Choroid plexus epithelial cell (primary cell): ENCODE results near the gene AIRE.

Experiments used
- DNase-seq: peaks from one replicate; pipeline ENCODE4 v3.0.0-alpha.2; 2010; ENCODE audit warnings: low read depth
- H3K4me3 ChIP-seq: 2 replicates; pipeline ENCODE4 v1.5.1; 2011; ENCODE audit warnings: low read depth, mild to moderate bottlenecking, control low read depth, low read length, moderate library complexity
- TF ChIP-seq, protein P1 (sequence below): conservative IDR thresholded peaks from 2 replicates; pipeline ENCODE4 v1.5.1; 2011; ENCODE audit warnings: low read depth, mild to moderate bottlenecking, control low read depth, inconsistent platforms, low read length, moderate library complexity

Gene AIRE

GRCh38 chr21:44283948-44284347, 1.7 kb upstream of the AIRE start:
- no peak for DNase-seq
- H3K4me3 ChIP-seq = no peak overlapping the region
- TF ChIP-seq, protein P1, sequence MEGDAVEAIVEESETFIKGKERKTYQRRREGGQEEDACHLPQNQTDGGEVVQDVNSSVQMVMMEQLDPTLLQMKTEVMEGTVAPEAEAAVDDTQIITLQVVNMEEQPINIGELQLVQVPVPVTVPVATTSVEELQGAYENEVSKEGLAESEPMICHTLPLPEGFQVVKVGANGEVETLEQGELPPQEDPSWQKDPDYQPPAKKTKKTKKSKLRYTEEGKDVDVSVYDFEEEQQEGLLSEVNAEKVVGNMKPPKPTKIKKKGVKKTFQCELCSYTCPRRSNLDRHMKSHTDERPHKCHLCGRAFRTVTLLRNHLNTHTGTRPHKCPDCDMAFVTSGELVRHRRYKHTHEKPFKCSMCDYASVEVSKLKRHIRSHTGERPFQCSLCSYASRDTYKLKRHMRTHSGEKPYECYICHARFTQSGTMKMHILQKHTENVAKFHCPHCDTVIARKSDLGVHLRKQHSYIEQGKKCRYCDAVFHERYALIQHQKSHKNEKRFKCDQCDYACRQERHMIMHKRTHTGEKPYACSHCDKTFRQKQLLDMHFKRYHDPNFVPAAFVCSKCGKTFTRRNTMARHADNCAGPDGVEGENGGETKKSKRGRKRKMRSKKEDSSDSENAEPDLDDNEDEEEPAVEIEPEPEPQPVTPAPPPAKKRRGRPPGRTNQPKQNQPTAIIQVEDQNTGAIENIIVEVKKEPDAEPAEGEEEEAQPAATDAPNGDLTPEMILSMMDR = no peak

- no peak for DNase-seq
These were observed 525 bp downstream of the AIRE start for GRCh38 chr21:44286086-44286715.

DNA sequence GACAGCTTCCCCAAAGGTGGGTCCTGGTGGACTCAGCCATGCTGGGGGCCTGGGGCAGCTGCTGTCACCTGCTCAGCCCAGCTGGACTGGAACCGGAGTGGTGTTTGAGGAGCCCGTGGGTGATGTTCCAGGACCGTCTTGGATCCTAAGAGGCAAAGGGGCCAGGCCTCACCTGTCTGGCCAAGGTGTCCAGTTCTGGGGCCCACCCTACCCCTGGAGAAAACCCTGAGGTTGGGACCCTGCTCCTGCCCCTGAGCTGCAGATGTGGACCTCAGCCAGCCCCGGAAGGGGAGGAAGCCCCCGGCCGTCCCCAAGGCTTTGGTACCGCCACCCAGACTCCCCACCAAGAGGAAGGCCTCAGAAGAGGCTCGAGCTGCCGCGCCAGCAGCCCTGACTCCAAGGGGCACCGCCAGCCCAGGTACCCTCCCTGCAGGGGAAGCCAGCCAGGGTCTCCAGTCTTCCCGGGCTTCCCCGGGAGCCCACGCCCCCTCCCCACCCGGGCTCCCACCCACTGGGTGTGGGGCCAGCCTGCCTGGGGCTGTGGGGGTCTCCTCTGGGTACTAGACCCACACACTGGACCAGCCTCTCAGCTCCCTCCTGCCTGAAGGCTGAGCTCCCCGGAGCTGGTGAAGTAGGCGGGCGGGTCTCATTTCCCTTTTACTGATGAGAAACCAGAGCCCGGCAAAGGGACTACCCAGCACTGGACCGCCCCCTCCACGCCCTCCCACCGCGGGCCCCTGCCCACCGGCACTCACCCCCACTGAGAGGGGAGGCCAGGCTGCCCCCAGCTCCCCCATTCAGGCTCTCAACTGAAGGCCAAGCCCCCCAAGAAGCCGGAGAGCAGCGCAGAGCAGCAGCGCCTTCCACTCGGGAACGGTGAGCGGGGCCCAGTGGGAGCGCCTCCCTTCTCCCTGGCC, 1.3 kb downstream of the AIRE start:
- H3K4me3 ChIP-seq = no peak overlapping the region
- TF ChIP-seq, protein P1 = no peak
- no peak for DNase-seq

More at GRCh38 chr21:44286086-44286715, 525 bp downstream of the AIRE start:
- TF ChIP-seq, protein P1 = no peak
- H3K4me3 ChIP-seq = no peak overlapping the region

DNA sequence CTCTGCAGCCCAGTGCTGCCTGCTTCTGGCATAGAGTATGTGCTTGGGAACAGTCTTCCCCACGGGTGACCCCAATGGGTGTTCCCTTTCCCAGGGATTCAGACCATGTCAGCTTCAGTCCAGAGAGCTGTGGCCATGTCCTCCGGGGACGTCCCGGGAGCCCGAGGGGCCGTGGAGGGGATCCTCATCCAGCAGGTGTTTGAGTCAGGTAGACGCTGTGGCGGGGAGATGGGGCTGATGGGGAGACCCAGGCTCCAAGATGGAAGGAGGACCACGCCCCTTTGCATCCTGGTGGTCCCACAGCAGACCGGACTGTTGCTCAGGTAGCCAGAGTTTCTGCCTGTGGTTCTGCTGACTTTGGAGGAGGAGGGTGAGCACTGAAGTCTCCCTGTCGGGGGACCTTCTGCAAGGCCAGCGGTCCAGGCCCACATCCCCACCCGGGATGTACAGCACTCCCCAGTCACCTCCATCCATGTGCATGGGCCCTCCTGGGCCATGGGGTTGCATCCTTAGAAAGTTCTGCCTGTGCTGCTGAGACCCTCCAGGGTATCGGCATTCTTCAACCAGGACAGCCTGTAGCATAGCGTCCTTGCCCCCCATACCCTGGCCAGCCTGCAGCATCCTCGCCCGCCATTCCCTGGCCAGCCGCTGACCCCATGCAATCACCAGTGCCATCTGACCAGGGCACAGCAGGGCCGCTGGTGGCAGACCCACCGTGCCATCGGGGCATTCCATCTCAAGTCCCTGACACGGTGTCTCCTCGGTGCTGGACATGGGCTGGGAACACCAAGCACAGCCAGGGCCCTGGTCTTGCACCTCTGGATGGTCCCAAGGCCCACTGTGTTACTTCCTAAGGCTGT, 2.8 kb downstream of the AIRE start:
- TF ChIP-seq, protein P1 = no peak
- no peak for DNase-seq
- no peak overlapping the region for H3K4me3 ChIP-seq

DNA sequence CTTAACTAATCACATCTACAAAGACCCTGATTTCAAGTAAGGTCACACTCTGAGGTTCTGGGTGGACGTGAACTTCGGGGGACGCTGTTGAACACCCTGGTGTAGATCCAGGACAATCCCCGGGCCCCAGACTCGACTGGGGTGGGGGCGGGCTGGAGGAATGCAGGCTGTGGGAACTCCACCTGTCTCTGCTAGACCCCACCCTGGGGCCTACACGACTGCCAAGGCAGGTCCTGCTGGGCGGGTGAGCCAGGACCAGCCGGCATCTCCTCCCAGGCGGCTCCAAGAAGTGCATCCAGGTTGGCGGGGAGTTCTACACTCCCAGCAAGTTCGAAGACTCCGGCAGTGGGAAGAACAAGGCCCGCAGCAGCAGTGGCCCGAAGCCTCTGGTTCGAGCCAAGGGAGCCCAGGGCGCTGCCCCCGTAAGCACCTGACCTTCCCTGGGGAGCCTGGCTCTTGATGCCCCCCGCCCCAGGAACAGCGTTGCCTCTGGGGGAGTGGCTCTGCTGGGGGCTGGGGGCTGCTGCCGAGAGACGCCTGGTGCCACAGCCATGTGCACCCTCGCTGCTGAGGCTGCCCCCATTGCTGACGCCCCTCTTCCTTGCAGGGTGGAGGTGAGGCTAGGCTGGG, 3.8 kb downstream of the AIRE start:
- no peak for DNase-seq
- no peak overlapping the region for H3K4me3 ChIP-seq
- TF ChIP-seq, protein P1 = no peak

- no peak overlapping the region for H3K4me3 ChIP-seq
- no peak for DNase-seq
- TF ChIP-seq, protein P1 = no peak
These were observed 4.8 kb downstream of the AIRE start for GRCh38 chr21:44290327-44291077.
